Fibroblast of pulmonary artery (primary cell): Measurements from ENCODE around the gene GGT7.

Experiments
- DNase-seq: peaks from one replicate; pipeline ENCODE4 v3.0.0-alpha.2; 2010; ENCODE audit warnings: low read depth
- H3K4me3 ChIP-seq: replicated peaks from 2 replicates; pipeline ENCODE4 v1.5.1; 2011; ENCODE audit warnings: low read depth, mild to moderate bottlenecking, control low read depth, low read length, moderate library complexity
- TF ChIP-seq, protein P1 (sequence below): IDR thresholded peaks from 2 replicates; pipeline ENCODE4 v1.5.1; 2011; ENCODE audit warnings: mild to moderate bottlenecking, control low read depth, low read length, inconsistent platforms; ENCODE audit errors: missing control alignments

GGT7 gene

DNA sequence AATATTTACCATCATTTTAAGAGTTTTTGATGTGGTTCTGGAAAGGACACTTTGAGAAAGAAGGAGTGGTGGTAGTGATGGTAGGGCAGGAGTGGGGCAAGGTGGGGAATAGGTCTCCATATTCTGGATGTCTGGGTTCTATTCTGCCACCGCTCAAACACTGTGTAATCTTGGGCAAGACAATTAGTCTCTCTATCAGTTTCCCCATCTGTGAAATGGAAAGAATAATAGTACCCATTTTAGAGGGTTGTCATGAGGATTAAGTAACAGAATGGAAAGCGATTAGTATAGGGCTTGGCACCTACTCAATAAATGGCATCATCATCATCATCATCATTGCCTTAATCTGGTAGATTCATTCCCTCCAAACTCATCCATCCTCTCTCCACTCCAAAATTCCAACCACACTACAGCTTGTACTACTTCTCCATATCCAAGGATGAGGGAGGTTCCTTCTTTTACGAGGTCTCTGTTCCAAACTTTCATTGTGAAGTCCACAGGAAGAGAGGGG is 982 bp upstream of the GGT7 start:
- no peak for DNase-seq
- TF ChIP-seq, protein P1, sequence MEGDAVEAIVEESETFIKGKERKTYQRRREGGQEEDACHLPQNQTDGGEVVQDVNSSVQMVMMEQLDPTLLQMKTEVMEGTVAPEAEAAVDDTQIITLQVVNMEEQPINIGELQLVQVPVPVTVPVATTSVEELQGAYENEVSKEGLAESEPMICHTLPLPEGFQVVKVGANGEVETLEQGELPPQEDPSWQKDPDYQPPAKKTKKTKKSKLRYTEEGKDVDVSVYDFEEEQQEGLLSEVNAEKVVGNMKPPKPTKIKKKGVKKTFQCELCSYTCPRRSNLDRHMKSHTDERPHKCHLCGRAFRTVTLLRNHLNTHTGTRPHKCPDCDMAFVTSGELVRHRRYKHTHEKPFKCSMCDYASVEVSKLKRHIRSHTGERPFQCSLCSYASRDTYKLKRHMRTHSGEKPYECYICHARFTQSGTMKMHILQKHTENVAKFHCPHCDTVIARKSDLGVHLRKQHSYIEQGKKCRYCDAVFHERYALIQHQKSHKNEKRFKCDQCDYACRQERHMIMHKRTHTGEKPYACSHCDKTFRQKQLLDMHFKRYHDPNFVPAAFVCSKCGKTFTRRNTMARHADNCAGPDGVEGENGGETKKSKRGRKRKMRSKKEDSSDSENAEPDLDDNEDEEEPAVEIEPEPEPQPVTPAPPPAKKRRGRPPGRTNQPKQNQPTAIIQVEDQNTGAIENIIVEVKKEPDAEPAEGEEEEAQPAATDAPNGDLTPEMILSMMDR, result no peak
- H3K4me3 ChIP-seq, result no peak overlapping the region

DNA sequence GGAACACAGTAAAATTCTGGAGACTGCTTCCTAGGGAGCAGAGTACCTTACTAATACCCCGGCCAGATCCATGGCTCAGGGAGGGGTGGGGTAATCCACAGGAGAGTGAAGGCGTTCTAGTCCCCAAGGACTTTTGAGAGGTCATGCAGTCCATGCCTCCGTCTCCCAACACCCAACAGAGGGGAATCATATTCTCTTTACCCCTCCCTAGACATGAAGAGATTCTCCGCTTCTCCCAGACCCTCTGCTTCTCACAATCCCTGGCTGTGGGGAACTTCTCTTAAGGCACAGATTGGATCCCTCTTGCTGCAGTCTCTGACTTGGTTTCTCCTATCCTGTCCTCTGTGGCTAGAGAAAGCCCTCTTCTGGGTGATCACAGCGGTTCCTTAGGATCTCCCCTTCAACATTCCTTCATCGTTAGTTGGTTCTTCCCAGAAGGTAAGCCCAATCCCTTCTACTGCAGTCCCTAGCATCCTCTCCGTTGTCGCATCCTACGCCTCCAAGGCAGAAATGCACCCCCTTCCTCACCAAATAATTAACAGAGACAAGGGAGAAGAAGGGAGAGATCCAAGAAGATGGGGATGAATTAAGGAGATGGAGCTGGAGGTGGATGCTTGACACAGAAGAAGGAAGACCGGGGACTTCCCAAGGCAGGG is 562 bp downstream of the GGT7 start:
- TF ChIP-seq, protein P1, result no peak
- H3K4me3 ChIP-seq, result peak overlapping the region; percentile 66

DNA sequence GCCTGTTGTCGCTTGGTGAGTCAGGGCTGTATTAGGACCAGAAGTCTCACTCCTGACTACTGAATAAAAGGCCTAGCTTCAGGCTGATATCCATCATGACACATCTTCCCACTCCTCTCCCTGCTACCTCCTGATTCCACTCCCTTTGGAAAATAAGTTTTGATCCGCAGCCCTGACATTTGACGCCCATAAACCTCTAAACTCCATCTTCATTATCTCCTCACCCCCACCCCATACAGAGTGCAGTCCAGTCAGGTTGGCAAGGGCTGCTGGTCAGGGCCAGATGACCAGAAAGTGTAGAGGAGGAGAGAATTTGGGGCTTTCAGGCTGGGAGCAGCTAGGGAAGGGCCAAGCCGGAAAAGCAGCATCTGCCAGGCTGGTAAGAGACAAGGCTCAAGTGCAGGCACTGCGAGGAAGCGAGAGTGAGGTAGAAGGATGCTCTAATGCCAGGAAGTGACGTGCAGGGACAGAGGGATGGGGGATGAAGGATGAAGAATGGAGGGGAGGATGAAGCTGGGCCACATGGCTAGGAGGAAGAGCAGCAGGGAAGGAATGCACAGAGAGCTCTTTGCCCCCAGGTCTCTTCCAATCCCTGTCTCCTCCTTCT is 1.2 kb downstream of the GGT7 start:
- no peak overlapping the region for H3K4me3 ChIP-seq
- TF ChIP-seq, protein P1, result no peak
- no peak for DNase-seq

More for the DNA sequence above, 562 bp downstream of the GGT7 start:
- no peak for DNase-seq

DNA sequence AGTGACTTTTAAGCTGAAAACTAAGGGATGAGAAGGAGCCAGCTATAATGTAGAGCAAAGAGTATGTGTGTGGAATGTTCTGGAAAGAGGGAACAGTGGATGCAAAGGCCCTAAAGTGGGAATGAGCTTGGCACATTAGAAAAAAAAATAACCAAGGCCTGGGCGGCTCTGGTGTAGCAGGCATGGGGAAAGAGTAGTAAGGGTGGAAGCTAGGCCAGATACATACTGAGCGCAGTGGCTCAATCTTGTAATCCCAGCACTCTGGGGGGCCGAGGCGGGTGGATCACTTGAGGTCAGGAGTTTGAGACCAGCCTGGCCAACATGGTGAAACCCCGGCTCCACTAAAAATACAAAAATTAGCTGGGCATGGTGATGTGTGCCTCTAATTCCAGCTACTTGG is 8.4 kb downstream of the GGT7 start:
- TF ChIP-seq, protein P1, result no peak
- DNase-seq, result no peak
- no peak overlapping the region for H3K4me3 ChIP-seq

DNA sequence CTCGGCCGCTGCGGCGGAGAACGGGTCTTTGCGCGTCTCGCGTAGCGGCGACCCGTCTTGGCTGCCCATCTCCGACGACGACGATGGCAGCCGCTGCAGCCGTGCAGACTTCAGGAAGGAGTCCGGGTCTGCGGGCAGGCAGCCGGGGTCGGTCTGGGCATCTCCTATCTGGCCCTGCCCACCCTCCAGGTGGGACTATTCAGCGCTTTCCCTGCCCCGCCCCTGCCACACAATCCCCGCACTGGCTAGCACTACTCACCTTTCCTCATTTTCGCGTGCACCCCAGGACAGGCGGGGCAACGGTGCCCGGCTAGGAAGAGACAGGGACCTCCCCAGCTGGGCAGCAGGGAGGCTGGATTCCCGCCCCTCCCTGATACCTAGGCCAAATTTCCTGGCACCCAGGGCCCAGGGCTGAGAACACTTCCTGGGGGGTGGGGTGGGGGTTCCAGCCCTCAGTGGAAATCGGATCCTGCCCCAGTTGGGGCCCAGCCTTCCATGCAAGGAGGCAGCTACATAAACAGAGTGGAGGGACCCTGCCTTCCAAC is 9.2 kb downstream of the GGT7 start:
- DNase-seq, result no peak
- TF ChIP-seq, protein P1, result no peak
- H3K4me3 ChIP-seq, result no peak overlapping the region

DNA sequence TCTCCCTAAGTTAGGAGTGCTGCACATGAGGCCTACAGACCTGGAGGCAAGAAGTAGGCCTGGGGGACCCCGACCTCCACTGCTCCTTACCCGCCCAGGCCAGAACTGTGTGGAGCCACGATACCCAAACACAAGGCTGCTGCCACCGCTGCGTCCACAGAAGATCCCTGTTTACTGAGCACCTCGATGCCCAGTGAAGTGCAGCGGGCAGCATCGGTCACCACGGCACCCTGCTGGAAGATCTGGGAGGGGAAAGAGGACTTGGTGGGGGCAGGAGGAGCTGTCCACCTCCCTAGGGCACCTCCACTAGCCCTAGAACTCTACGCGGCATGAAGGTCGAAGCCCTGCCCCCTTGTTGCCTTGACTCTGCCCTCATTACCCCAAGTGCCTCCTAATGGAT is 9.9 kb downstream of the GGT7 start:
- no peak for DNase-seq
- H3K4me3 ChIP-seq, result no peak overlapping the region
- TF ChIP-seq, protein P1, result no peak
